Ovary (tissue), 9 donors: ENCODE results near the gene GPR150. TPM values are rescaled to one million over a fixed set of nuclear protein-coding genes. Genes with fewer than 3 reads are reported as not detected.

Experiments
- DNase-seq, 5 donors: peaks; one replicate each; pipeline ENCODE4 v3.0.0-alpha.2; 2019 to 2020
- H3K27ac ChIP-seq, 2 donors: fragments of 200-600 bp; one replicate each; pipeline versions ENCODE4 v1.5.1 to v1.8.0; 2019 to 2022
- H3K27me3 ChIP-seq: fragments of 200-600 bp; one replicate; pipeline ENCODE4 v1.8.0; 2022
- H3K36me3 ChIP-seq: fragments of 200-600 bp; sonication (generic); one replicate; pipeline ENCODE4 v1.5.1; 2019
- H3K4me1 ChIP-seq: one replicate; pipeline ENCODE4 v1.8.1; 2013; ENCODE audit warnings: mild to moderate bottlenecking, moderate library complexity; ENCODE audit not compliant: insufficient read depth
- H3K4me3 ChIP-seq: fragments of 200-600 bp; sonication (generic); one replicate; pipeline ENCODE4 v1.5.1; 2017
- H3K9me3 ChIP-seq, 2 donors: fragments of 200-600 bp in 1 of 2; sonication (generic) in 1 of 2; one replicate each; pipeline versions ENCODE4 v1.5.1 to v1.8.1; 2013 to 2019; ENCODE audit warnings: mild to moderate bottlenecking in 1 of 2, moderate library complexity in 1 of 2
- EP300 ChIP-seq: sonication (generic); formaldehyde crosslinking; IDR thresholded peaks from one replicate; pipeline ENCODE4 v1.6.1; 2017; ENCODE audit warnings: antibody characterized with exemption
- POLR2A ChIP-seq: fragments of 450-650 bp; IDR thresholded peaks from one replicate; pipeline ENCODE4 v1.6.1; 2017; ENCODE audit warnings: antibody characterized with exemption, mild to moderate bottlenecking, moderate library complexity
- WGBS, 3 donors: extraction: QIAGEN DNeasy Blood & Tissue Kit in 1 of 3; methylation state at CpG; one replicate each; pipeline versions ENCODE4 v1.1.5 to v1.1.7; 2013 to 2017; 5-methylcytosine and 5-hydroxymethylcytosine counted together
- intact Hi-C, 4 donors: fragments of 100-400 bp; cut with DNase I; formaldehyde crosslinking; loops; one replicate each; pipeline versions ENCODE4 v1.11.0 to v1.15.1; 2022 to 2023
- polyA plus RNA-seq, 2 donors: library from polyadenylated mRNA; stranded (reverse); fragments of 200-250 nt in 1 of 2; fragments of 350-450 nt in 1 of 2; fragmentation: Illumina TruSeq in 1 of 2; extraction: RNeasy Lipid Tissue Mini Kit (QIAGEN cat#74804) in 1 of 2; gene quantifications; one replicate each; pipeline ENCODE4 v1.2.3, GENCODE V29; 2013 to 2014
- total RNA-seq, 7 donors: library from RNA; depleted of rRNA in 2 of 7; stranded (reverse); fragments of >200 nt in 2 of 7; fragmentation: NEBNext Ultra II Directional in 3 of 7; extraction: Animal tissue kit (Norgen Biotek cat#: 25700) in 3 of 7; gene quantifications; one replicate each; pipeline versions ENCODE4 v1.1.0 to v1.2.4, GENCODE V29; 2016 to 2023
- TF ChIP-seq, protein P1 (sequence below), 3 donors: fragments of 450-650 bp in 2 of 3; fragments of 200-600 bp in 1 of 3; IDR thresholded peaks; one replicate each; pipeline versions ENCODE4 v1.5.1 to v1.8.0; 2016 to 2022; ENCODE audit warnings: antibody characterized with exemption in 3 of 3, mild to moderate bottlenecking in 1 of 3
- donor health status: DM: no; HTN: no; CAD: no; lungs with moderate emphysema.
- donor health status: DM: no; HTN: no; CAD: no.
- donor health status: Bipolar disorder and iron deficiency.
- donor health status: DM: yes; HTN: yes; CAD: no.
- donor health status: DM: no; HTN: no; CAD: no.
- donor health status: DM: yes; HTN: yes; CAD: no.

GPR150 gene
- total and polyA plus RNA-seq, 9 donors = 0.05 to 0.50 (median 0.10) TPM; not detected in 4

DNA sequence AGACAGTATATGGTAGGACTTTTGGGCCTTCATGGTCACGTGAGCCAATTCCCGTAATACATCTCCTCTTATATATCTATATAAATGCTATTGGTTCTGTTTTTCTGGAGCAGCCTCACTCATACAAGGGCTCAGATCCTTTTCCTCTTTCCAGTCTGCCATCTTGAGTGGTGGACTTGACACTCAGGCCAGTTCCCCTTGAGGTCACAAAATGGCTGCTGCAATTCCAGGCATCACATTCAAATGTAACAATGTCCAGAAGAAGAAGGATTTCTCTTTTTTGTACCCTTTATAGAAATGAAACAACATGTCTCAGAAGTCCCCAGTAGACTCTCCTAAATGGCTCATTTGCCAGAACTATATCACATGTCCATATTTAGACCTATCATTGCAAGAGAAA, 4.5 kb downstream of the GPR150 start:
- Histone ChIP-seq H3K27ac (no peak overlapping the region), H3K27me3 (no peaks in the 10 kb centered on the region), H3K4me3 (no peak overlapping the region), H3K9me3 (no peaks in the 10 kb centered on the region), H3K36me3 (no peaks in the 10 kb centered on the region), H3K4me1 (peaks cover 8% of the 10 kb centered on the region)
- no peak for TF ChIP-seq EP300
- TF ChIP-seq, protein P1, sequence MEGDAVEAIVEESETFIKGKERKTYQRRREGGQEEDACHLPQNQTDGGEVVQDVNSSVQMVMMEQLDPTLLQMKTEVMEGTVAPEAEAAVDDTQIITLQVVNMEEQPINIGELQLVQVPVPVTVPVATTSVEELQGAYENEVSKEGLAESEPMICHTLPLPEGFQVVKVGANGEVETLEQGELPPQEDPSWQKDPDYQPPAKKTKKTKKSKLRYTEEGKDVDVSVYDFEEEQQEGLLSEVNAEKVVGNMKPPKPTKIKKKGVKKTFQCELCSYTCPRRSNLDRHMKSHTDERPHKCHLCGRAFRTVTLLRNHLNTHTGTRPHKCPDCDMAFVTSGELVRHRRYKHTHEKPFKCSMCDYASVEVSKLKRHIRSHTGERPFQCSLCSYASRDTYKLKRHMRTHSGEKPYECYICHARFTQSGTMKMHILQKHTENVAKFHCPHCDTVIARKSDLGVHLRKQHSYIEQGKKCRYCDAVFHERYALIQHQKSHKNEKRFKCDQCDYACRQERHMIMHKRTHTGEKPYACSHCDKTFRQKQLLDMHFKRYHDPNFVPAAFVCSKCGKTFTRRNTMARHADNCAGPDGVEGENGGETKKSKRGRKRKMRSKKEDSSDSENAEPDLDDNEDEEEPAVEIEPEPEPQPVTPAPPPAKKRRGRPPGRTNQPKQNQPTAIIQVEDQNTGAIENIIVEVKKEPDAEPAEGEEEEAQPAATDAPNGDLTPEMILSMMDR (IDR thresholded peaks at IDR 0.05) = no peak
- no peak for TF ChIP-seq POLR2A
- DNase-seq = no peak
- WGBS, 3 donors = 96 to 100% (median 97%) methylated on average over 2 of the region's 2 CpGs
- intact Hi-C loops = loop anchor here in 1 of 4 donors (10.0 kb wide), 1 partner anchor 970 kb away; no protein-coding TSS in a partner anchor

DNA sequence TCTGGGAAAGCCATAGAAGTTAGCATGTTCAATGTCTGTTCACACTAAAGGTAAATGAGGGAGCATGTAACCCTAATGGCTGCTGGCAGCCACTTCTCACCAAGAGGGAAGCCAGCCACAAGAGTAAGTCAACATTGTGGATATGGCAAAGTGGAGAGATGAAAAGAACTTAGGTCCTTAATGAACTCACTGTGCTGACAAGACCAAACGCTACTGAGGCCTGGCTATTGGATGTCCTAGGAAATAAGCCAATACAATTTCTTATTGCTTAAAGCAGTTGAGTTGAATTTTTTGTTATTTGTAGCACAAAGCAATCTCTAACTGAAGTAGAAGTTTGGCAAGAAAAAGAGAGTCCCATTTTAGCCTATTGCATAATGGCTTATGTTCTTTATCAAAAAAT, 6.8 kb downstream of the GPR150 start:
- Histone ChIP-seq H3K27ac (no peak overlapping the region), H3K4me1 (no peaks in the 10 kb centered on the region), H3K9me3 (no peaks in the 10 kb centered on the region), H3K36me3 (no peaks in the 10 kb centered on the region), H3K4me3 (no peak overlapping the region), H3K27me3 (no peaks in the 10 kb centered on the region)
- DNase-seq = no peak
- WGBS, 3 donors = 49 to 82% (median 77%) methylated on average over 1 of the region's 1 CpG
- TF ChIP-seq POLR2A = no peak
- TF ChIP-seq, protein P1 (IDR thresholded peaks at IDR 0.05) = no peak
- no peak for TF ChIP-seq EP300
- intact Hi-C loops = loop anchor here in 1 of 4 donors (10.0 kb wide), 1 partner anchor 968 kb away; no protein-coding TSS in a partner anchor

DNA sequence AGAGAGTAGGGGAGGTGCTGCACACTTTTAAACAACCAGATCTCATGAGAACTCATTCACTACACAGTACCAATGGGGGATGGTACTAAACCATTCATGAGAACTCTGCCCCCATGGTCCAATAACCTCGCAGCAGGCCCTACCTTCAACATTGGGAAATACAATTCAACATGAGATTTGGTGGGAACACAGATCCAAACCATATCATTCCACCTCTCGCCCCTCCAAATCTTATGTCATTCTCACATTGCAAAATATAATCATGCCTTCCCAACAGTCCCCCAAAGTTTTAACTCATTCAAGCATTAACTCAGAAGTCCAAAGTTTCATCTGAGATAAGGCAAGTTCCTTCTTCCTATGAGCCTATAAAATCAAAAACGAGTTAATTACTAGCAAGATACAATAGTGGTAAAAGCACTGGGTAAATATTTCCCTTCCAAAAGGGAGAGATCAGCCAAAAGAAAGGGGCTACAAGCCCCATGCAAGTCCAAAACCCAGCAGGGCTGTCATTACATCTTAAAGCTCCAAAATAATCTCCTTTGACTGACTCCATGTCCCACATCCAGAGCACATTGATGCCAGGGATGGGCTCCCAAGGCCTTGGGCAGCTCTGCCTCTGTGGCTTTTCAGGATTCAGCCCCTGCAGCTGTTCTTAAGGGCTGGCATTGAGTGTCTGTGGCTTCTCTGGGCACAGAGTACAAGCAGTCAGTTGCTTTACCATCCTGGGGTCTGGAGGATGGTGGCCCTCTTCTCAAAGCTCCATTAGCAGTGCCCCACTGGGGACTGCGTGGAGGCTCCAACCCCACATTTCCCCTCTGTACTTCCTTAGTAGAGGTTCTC, 8.3 kb downstream of the GPR150 start:
- WGBS, 3 donors = 83 to 90% (median 85%) methylated on average over 4 of the region's 4 CpGs

DNA sequence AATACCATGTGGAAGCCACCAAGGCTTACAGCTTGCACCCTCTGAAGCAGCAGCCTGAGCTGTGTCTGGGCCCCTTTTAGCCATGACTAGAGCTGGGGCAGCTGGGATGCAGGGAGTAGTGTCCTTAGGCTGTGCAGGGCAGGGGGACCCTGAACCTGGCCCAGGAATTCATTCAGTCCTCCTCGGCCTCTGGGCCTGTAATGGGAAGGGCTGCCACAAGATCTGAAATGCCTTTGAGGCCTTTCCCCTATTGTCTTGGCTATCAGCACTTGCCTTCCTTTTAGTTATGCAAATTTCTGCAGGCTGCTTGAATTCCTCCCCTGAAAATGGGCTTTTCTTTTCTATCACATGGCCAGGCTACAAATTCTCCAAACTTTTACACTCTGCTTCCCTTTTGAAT, 9.0 kb downstream of the GPR150 start:
- 81 to 87% (median 85%) methylated on average over 1 of the region's 1 CpG for WGBS, 3 donors
- no peaks in the 10 kb centered on the region for H3K36me3 ChIP-seq
- TF ChIP-seq EP300 (no peak), POLR2A (no peak)
- TF ChIP-seq, protein P1 (IDR thresholded peaks at IDR 0.05) = no peak
- H3K4me1 ChIP-seq = no peaks in the 10 kb centered on the region
- H3K27me3 ChIP-seq = no peaks in the 10 kb centered on the region
- intact Hi-C loops = loop anchor here in 1 of 4 donors (10.0 kb wide), 1 partner anchor 966 kb away; no protein-coding TSS in a partner anchor
- H3K4me3 ChIP-seq = no peak overlapping the region
- H3K27ac ChIP-seq = no peak overlapping the region
- DNase-seq = no peak
- H3K9me3 ChIP-seq = no peaks in the 10 kb centered on the region

More for the DNA sequence above, 8.3 kb downstream of the GPR150 start:
- no peak overlapping the region for H3K27ac ChIP-seq
- intact Hi-C loops = loop anchor here in 1 of 4 donors (10.0 kb wide), 1 partner anchor 967 kb away; no protein-coding TSS in a partner anchor
- H3K4me3 ChIP-seq = no peak overlapping the region
- no peak for DNase-seq
- H3K9me3 ChIP-seq = no peaks in the 10 kb centered on the region
- no peaks in the 10 kb centered on the region for H3K36me3 ChIP-seq
- TF ChIP-seq, protein P1 (IDR thresholded peaks at IDR 0.05) = no peak
- no peak for TF ChIP-seq EP300
- no peak for TF ChIP-seq POLR2A
- H3K27me3 ChIP-seq = no peaks in the 10 kb centered on the region
- no peaks in the 10 kb centered on the region for H3K4me1 ChIP-seq
